HepG2 (cell line): ENCODE data around the gene LAMP2. TPM values are rescaled to one million over a fixed set of nuclear protein-coding genes. Genes with fewer than 3 reads are reported as not detected.

Experiments used
- CREM ChIP-seq, 2 experiments: sonication (generic) in 1 of 2; formaldehyde crosslinking in 1 of 2; IDR thresholded peaks; 2 replicates each; pipeline versions ENCODE4 v1.4.0 to v1.6.1; 2016 to 2020; ENCODE audit warnings: antibody characterized with exemption in 1 of 2, mild to moderate bottlenecking in 1 of 2, missing genetic modification reagents in 1 of 2
- FOXP1 ChIP-seq, 2 experiments: fragments of 450-650 bp in 1 of 2; IDR thresholded peaks; 2 replicates each; pipeline ENCODE4 v1.6.1; 2017 to 2018; ENCODE audit warnings: antibody characterized with exemption in 1 of 2
- ZNF484 ChIP-seq: sonication (generic); formaldehyde crosslinking; IDR thresholded peaks from 2 replicates; pipeline ENCODE4 v1.5.1; 2020; ENCODE audit warnings: mild to moderate bottlenecking, low read depth, missing genetic modification reagents, borderline replicate concordance
- ZNF766 ChIP-seq: sonication (generic); formaldehyde crosslinking; IDR thresholded peaks from 2 replicates; pipeline ENCODE4 v1.5.0; 2020; ENCODE audit warnings: missing genetic modification reagents, borderline replicate concordance
- ZSCAN22 ChIP-seq: sonication (generic); formaldehyde crosslinking; IDR thresholded peaks from 2 replicates; pipeline ENCODE4 v1.4.0; 2020; ENCODE audit warnings: mild to moderate bottlenecking, missing genetic modification reagents
- ZSCAN31 ChIP-seq: sonication (generic); formaldehyde crosslinking; IDR thresholded peaks from 2 replicates; pipeline ENCODE4 v1.5.0; 2020; ENCODE audit warnings: low read depth, mild to moderate bottlenecking, missing genetic modification reagents
- polyA plus RNA-seq, 8 experiments: library from polyadenylated mRNA; depleted of rRNA in 3 of 8; stranded (reverse) in 7 of 8; unstranded in 1 of 8; fragments of >200 nt; fragmentation: Illumina TruSeq in 4 of 8; extraction: Trizol in 4 of 8; gene quantifications; 2 replicates each; pipeline versions ENCODE4 v1.2.1 to v1.2.3, GENCODE V29; 2011 to 2016; ENCODE audit warnings: low read depth in 4 of 8, missing spikeins in 1 of 8, mixed read lengths in 1 of 8; ENCODE audit not compliant: insufficient read depth in 1 of 8
- total RNA-seq, 5 experiments: library from RNA; depleted of rRNA; stranded (reverse); fragments of >200 nt; fragmentation: Illumina TruSeq; extraction: Trizol; gene quantifications; 2 replicates each; pipeline ENCODE4 v1.2.3, GENCODE V29; 2016; ENCODE audit warnings: low read depth in 1 of 5
- TF ChIP-seq, protein P1 (sequence below): sonication (generic); formaldehyde crosslinking; IDR thresholded peaks from 2 replicates; pipeline ENCODE4 v1.5.1; 2020; ENCODE audit warnings: mild to moderate bottlenecking, missing genetic modification reagents, borderline replicate concordance
- TF ChIP-seq, protein P2 (sequence below): IDR thresholded peaks from 2 replicates; pipeline ENCODE4 v1.6.1; 2012; ENCODE audit warnings: low read length, improper control_type of control experiment

Gene LAMP2
- total and polyA plus RNA-seq, 2 of the 13 experiments (the other 11 are each of a cell fraction or from before 2014, with no cell fraction given), result 127 to 170 TPM

- TF ChIP-seq, protein P1, sequence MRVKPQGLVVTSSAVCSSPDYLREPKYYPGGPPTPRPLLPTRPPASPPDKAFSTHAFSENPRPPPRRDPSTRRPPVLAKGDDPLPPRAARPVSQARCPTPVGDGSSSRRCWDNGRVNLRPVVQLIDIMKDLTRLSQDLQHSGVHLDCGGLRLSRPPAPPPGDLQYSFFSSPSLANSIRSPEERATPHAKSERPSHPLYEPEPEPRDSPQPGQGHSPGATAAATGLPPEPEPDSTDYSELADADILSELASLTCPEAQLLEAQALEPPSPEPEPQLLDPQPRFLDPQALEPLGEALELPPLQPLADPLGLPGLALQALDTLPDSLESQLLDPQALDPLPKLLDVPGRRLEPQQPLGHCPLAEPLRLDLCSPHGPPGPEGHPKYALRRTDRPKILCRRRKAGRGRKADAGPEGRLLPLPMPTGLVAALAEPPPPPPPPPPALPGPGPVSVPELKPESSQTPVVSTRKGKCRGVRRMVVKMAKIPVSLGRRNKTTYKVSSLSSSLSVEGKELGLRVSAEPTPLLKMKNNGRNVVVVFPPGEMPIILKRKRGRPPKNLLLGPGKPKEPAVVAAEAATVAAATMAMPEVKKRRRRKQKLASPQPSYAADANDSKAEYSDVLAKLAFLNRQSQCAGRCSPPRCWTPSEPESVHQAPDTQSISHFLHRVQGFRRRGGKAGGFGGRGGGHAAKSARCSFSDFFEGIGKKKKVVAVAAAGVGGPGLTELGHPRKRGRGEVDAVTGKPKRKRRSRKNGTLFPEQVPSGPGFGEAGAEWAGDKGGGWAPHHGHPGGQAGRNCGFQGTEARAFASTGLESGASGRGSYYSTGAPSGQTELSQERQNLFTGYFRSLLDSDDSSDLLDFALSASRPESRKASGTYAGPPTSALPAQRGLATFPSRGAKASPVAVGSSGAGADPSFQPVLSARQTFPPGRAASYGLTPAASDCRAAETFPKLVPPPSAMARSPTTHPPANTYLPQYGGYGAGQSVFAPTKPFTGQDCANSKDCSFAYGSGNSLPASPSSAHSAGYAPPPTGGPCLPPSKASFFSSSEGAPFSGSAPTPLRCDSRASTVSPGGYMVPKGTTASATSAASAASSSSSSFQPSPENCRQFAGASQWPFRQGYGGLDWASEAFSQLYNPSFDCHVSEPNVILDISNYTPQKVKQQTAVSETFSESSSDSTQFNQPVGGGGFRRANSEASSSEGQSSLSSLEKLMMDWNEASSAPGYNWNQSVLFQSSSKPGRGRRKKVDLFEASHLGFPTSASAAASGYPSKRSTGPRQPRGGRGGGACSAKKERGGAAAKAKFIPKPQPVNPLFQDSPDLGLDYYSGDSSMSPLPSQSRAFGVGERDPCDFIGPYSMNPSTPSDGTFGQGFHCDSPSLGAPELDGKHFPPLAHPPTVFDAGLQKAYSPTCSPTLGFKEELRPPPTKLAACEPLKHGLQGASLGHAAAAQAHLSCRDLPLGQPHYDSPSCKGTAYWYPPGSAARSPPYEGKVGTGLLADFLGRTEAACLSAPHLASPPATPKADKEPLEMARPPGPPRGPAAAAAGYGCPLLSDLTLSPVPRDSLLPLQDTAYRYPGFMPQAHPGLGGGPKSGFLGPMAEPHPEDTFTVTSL (CRISPR knock-in tag), result peak; percentile 37; the same call in 1 of the 2 replicates
- TF ChIP-seq ZNF484 (CRISPR knock-in tag) (no peak), CREM (IDR thresholded peaks at IDR 0.05) (peak; percentile 52), CREM (CRISPR knock-in tag; IDR thresholded peaks at IDR 0.05) (no peak), ZSCAN22 (no peak), ZSCAN31 (CRISPR knock-in tag) (no peak), FOXP1 (IDR thresholded peaks at IDR 0.05) (no peak), FOXP1 (CRISPR knock-in tag; IDR thresholded peaks at IDR 0.05) (peak; percentile 45; the same call in 1 of the 2 replicates), ZNF766 (no peak)
- TF ChIP-seq, protein P2, sequence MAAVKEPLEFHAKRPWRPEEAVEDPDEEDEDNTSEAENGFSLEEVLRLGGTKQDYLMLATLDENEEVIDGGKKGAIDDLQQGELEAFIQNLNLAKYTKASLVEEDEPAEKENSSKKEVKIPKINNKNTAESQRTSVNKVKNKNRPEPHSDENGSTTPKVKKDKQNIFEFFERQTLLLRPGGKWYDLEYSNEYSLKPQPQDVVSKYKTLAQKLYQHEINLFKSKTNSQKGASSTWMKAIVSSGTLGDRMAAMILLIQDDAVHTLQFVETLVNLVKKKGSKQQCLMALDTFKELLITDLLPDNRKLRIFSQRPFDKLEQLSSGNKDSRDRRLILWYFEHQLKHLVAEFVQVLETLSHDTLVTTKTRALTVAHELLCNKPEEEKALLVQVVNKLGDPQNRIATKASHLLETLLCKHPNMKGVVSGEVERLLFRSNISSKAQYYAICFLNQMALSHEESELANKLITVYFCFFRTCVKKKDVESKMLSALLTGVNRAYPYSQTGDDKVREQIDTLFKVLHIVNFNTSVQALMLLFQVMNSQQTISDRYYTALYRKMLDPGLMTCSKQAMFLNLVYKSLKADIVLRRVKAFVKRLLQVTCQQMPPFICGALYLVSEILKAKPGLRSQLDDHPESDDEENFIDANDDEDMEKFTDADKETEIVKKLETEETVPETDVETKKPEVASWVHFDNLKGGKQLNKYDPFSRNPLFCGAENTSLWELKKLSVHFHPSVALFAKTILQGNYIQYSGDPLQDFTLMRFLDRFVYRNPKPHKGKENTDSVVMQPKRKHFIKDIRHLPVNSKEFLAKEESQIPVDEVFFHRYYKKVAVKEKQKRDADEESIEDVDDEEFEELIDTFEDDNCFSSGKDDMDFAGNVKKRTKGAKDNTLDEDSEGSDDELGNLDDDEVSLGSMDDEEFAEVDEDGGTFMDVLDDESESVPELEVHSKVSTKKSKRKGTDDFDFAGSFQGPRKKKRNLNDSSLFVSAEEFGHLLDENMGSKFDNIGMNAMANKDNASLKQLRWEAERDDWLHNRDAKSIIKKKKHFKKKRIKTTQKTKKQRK, result no peak
These were observed 17.7 kb upstream of the LAMP2 start (continued) for GRCh38 chrX:120486786-120487185.
